A673 (cell line): Measurements from ENCODE around the gene CNTRL.

ENCODE experiments used
- EZH2 ChIP-seq: fragments of 200-600 bp; sonication (generic); IDR thresholded peaks from 2 replicates; pipeline ENCODE4 v1.6.1; 2017; ENCODE audit warnings: borderline replicate concordance, low read depth, mild to moderate bottlenecking, mixed read lengths, antibody characterized with exemption, low read length; ENCODE audit not compliant: poor library complexity, severe bottlenecking
- TF ChIP-seq, protein P1 (sequence below): fragments of 300-800, 200-600 bp; sonication (generic); conservative IDR thresholded peaks from 2 replicates; pipeline ENCODE4 v1.5.1; 2017; ENCODE audit warnings: low read depth, mild to moderate bottlenecking, antibody characterized with exemption, low read length, moderate library complexity, mixed read lengths

- TF ChIP-seq, protein P1, sequence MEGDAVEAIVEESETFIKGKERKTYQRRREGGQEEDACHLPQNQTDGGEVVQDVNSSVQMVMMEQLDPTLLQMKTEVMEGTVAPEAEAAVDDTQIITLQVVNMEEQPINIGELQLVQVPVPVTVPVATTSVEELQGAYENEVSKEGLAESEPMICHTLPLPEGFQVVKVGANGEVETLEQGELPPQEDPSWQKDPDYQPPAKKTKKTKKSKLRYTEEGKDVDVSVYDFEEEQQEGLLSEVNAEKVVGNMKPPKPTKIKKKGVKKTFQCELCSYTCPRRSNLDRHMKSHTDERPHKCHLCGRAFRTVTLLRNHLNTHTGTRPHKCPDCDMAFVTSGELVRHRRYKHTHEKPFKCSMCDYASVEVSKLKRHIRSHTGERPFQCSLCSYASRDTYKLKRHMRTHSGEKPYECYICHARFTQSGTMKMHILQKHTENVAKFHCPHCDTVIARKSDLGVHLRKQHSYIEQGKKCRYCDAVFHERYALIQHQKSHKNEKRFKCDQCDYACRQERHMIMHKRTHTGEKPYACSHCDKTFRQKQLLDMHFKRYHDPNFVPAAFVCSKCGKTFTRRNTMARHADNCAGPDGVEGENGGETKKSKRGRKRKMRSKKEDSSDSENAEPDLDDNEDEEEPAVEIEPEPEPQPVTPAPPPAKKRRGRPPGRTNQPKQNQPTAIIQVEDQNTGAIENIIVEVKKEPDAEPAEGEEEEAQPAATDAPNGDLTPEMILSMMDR = no peak
- TF ChIP-seq EZH2 = no peak
These were observed 75.4 kb downstream of the CNTRL start for GRCh38 chr9:121150188-121150587.
